ENCODE measurements around the gene OSCP1. TPM values are rescaled to one million over a fixed set of nuclear protein-coding genes. Genes with fewer than 3 reads are reported as not detected.
A peak's percentile ranks its signal among the peaks of the same experiment; 100 is the strongest.

Gene OSCP1
- total and polyA plus RNA-seq, 10 donors: 0.70 to 3.3 (median 1.4) TPM

DNA sequence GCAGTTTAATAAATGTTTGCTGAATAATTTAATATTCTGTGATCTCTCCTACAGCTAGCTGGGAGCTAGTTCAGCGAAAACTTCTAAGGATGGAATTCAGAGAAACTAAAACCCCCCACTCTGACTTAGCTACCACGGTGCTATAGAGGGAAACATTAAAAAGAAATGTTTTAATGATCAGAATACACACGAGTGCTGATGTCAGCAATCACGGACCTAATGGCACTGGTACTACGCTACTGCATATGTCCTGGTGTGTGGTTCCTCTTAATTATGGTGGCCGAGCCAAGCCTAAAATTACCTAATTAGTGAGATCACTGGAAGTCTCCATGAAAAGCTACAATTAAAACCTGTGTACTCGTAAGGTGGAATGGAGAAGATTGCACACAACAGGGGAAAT lies 28.6 kb downstream of the OSCP1 start:
- no peaks in the 10 kb centered on the region for H3K9me3 ChIP-seq
- H3K27ac ChIP-seq: peak overlapping the region in 2 of 8 donors; percentile 61 to 75
- peaks cover 0 to 9% (median 2%) of the 10 kb centered on the region in 6 donors for H3K36me3 ChIP-seq
- no peaks in the 10 kb centered on the region for H3K27me3 ChIP-seq (replicated peaks in 1 of 7)
- WGBS, 5 donors: 86 to 91% (median 88%) methylated on average over 7 of the region's 7 CpGs
- intact Hi-C loops (cut with DNase I; ENCODE audit: low total_unique reads): no loop called here
- H3K4me1 ChIP-seq: peaks cover 4 to 31% (median 13%) of the 10 kb centered on the region in 6 donors
- DNase-seq: no peak
- no peak overlapping the region for H3K4me3 ChIP-seq
- TF ChIP-seq POLR2AphosphoS5 (IDR thresholded peaks at IDR 0.05): no peak
- TF ChIP-seq POLR2A (IDR thresholded peaks at IDR 0.05): no peak
- TF ChIP-seq, protein P1, sequence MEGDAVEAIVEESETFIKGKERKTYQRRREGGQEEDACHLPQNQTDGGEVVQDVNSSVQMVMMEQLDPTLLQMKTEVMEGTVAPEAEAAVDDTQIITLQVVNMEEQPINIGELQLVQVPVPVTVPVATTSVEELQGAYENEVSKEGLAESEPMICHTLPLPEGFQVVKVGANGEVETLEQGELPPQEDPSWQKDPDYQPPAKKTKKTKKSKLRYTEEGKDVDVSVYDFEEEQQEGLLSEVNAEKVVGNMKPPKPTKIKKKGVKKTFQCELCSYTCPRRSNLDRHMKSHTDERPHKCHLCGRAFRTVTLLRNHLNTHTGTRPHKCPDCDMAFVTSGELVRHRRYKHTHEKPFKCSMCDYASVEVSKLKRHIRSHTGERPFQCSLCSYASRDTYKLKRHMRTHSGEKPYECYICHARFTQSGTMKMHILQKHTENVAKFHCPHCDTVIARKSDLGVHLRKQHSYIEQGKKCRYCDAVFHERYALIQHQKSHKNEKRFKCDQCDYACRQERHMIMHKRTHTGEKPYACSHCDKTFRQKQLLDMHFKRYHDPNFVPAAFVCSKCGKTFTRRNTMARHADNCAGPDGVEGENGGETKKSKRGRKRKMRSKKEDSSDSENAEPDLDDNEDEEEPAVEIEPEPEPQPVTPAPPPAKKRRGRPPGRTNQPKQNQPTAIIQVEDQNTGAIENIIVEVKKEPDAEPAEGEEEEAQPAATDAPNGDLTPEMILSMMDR (IDR thresholded peaks at IDR 0.05 in 8 of 11, conservative IDR thresholded peaks at IDR 0.05 in 3 of 11): no peak

DNA sequence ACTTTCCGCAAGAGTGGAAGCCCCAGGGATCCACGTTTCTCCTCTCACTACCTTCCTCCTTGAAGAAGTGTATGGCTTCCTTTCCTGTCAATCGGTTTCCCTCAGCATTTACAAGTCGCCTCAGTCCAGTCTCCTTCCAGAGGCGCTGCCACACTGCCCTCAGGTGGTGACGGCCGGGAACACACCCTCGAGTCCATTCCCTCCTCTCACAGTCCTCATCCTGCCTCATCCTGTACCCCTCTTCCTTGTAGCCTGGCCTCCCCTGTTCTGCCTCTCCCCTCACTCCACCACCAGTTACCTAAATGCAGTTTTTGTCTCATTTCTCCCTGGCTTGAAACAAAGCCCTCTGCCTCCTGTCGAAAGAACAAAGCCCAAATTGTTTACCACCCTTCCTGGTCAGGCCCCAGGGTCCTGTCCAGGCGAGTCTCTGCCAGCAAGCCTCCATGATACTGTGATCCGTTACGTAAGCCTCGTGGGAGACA lies 29.4 kb downstream of the OSCP1 start:
- DNase-seq: peak; percentile 96
- Histone ChIP-seq H3K4me3 (no peak overlapping the region), H3K27me3 (replicated peaks in 1 of 7) (no peaks in the 10 kb centered on the region), H3K9me3 (no peaks in the 10 kb centered on the region), H3K4me1 (peaks cover 4 to 31% (median 13%) of the 10 kb centered on the region in 6 donors), H3K36me3 (peaks cover 0 to 9% (median 2%) of the 10 kb centered on the region in 6 donors), H3K27ac (peak overlapping the region in 7 of 8 donors; percentile 12 to 75 (median 58))
- TF ChIP-seq POLR2A (IDR thresholded peaks at IDR 0.05): no peak
- TF ChIP-seq, protein P1 (IDR thresholded peaks at IDR 0.05 in 8 of 11, conservative IDR thresholded peaks at IDR 0.05 in 3 of 11): peak; percentile 88 to 98 (median 96)
- TF ChIP-seq POLR2AphosphoS5 (IDR thresholded peaks at IDR 0.05): peak in 2 of 3 donors; percentile 72 to 79
- intact Hi-C loops (cut with DNase I; ENCODE audit: low total_unique reads): no loop called here
- WGBS, 5 donors: 17 to 25% (median 20%) methylated on average over 13 of the region's 13 CpGs

DNA sequence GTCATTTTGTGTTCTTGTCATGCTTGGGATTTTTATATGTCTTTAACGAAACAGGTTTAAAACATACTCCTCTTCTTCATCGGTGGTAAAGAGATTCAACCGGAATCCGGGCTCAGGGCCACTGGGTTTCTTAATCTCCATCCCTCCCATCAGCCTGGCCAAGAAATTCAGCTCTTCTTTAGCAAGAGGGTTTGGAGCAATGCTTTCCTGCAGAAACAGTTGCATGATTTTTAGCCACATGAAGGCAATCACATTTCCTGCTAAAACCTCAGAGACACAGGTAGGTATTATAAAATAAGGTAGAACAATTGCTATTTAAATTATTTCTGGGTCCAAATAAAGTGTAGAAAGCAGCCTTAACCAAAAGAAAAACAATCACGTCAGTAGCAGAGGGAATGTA lies 29.8 kb downstream of the OSCP1 start:
- peaks cover 4 to 31% (median 13%) of the 10 kb centered on the region in 6 donors for H3K4me1 ChIP-seq
- H3K36me3 ChIP-seq: peaks cover 0 to 9% (median 2%) of the 10 kb centered on the region in 6 donors
- H3K27ac ChIP-seq: peak overlapping the region in 7 of 8 donors; percentile 12 to 75 (median 58)
- intact Hi-C loops (cut with DNase I; ENCODE audit: low total_unique reads): no loop called here
- H3K9me3 ChIP-seq: no peaks in the 10 kb centered on the region
- 24 to 54% (median 45%) methylated on average over 5 of the region's 5 CpGs for WGBS, 5 donors
- H3K27me3 ChIP-seq (replicated peaks in 1 of 7): no peaks in the 10 kb centered on the region
- DNase-seq: no peak
- no peak overlapping the region for H3K4me3 ChIP-seq
- no peak for TF ChIP-seq POLR2A (IDR thresholded peaks at IDR 0.05)
- no peak for TF ChIP-seq POLR2AphosphoS5 (IDR thresholded peaks at IDR 0.05)
- TF ChIP-seq, protein P1 (IDR thresholded peaks at IDR 0.05 in 8 of 11, conservative IDR thresholded peaks at IDR 0.05 in 3 of 11): no peak

DNA sequence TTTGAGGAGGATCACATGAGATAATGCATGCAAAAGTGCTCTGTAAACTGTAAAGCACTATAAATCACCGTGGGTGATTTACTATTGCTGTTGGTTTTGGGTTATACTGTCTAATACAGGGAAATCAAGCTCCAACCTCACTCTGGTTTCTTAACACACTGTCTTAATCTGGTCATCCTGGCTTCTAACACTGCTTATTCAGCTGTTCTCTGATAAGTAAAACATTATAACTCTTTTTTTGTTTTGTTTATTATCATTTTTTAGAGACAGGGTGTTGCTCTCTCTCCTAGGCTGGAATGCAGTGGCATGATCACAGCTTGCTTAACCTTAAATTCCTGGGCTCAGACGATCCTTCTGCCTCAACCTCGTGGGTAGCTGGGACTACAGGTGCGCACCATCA lies 30.7 kb downstream of the OSCP1 start:
- intact Hi-C loops (cut with DNase I; ENCODE audit: low total_unique reads): loop anchor here (10.0 kb wide), 1 partner anchor 75 kb away; no protein-coding TSS in a partner anchor
- H3K27me3 ChIP-seq (replicated peaks in 1 of 7): no peaks in the 10 kb centered on the region
- DNase-seq: no peak
- TF ChIP-seq, protein P1 (IDR thresholded peaks at IDR 0.05 in 8 of 11, conservative IDR thresholded peaks at IDR 0.05 in 3 of 11): no peak
- no peak for TF ChIP-seq POLR2AphosphoS5 (IDR thresholded peaks at IDR 0.05)
- no peak for TF ChIP-seq POLR2A (IDR thresholded peaks at IDR 0.05)
- H3K36me3 ChIP-seq: peaks cover 0 to 9% (median 2%) of the 10 kb centered on the region in 6 donors
- H3K4me1 ChIP-seq: peaks cover 4 to 31% (median 13%) of the 10 kb centered on the region in 6 donors
- WGBS, 5 donors: 88 to 93% (median 90%) methylated on average over 4 of the region's 4 CpGs
- H3K27ac ChIP-seq: peak overlapping the region in 1 of 8 donors; percentile 75
- no peak overlapping the region for H3K4me3 ChIP-seq
- H3K9me3 ChIP-seq: no peaks in the 10 kb centered on the region
